GM23338 (cell line): Measurements from ENCODE around the gene BCAS1.
"Not testable (repeated sequence)": the region's sequence is repeated elsewhere in the genome, so short reads cannot be mapped to it uniquely, and the experiment has no call there.

ENCODE experiments used
- CREB1 ChIP-seq: fragments of 250-450 bp; sonication (Bioruptor Pico); IDR thresholded peaks from 2 replicates; pipeline ENCODE4 v1.5.0; 2020; ENCODE audit warnings: low read depth, mild to moderate bottlenecking, moderate library complexity
- CTCF ChIP-seq, 2 experiments: fragments of 200-600 bp in 1 of 2; sonication (generic) in 1 of 2; conservative IDR thresholded peaks; 2 replicates each; pipeline versions ENCODE4 v1.5.1 to v1.6.1; 2016 to 2017; ENCODE audit warnings: antibody characterized with exemption in 2 of 2, low read depth in 2 of 2, mild to moderate bottlenecking in 2 of 2, moderate library complexity in 1 of 2
- EZH2phosphoT487 ChIP-seq: fragments of 200-600 bp; sonication (generic); IDR thresholded peaks from one replicate; pipeline ENCODE4 v1.8.1; 2018; ENCODE audit warnings: antibody characterized with exemption; ENCODE audit not compliant: unreplicated experiment
- JUNB ChIP-seq: IDR thresholded peaks from one replicate; pipeline ENCODE4 v1.6.1; 2016; ENCODE audit warnings: antibody characterized with exemption; ENCODE audit not compliant: unreplicated experiment
- POLR2AphosphoS5 ChIP-seq: IDR thresholded peaks from 2 replicates; pipeline ENCODE4 v1.6.1; 2016; ENCODE audit warnings: antibody characterized with exemption, low read depth
- ZNF114 ChIP-seq: fragments of 250-450 bp; sonication (Bioruptor Pico); IDR thresholded peaks from 2 replicates; pipeline ENCODE4 v1.5.0; 2020; ENCODE audit warnings: mild to moderate bottlenecking, moderate library complexity
- TF ChIP-seq, protein P1 (sequence below): IDR thresholded peaks from one replicate; pipeline ENCODE4 v1.6.1; 2018; ENCODE audit warnings: antibody characterized with exemption; ENCODE audit not compliant: unreplicated experiment
- TF ChIP-seq, protein P2 (sequence below): IDR thresholded peaks from 2 replicates; pipeline ENCODE4 v1.6.1; 2016; ENCODE audit warnings: antibody characterized with exemption

GRCh38 chr20:53932655-53933192 is 137.7 kb downstream of the BCAS1 start:
- TF ChIP-seq CTCF (conservative IDR thresholded peaks at IDR 0.05; ENCODE audit: low read depth in 2 of 2); POLR2AphosphoS5; CREB1 (CRISPR knock-in tag); EZH2phosphoT487; ZNF114; JUNB: not testable (repeated sequence)
- TF ChIP-seq, protein P1, sequence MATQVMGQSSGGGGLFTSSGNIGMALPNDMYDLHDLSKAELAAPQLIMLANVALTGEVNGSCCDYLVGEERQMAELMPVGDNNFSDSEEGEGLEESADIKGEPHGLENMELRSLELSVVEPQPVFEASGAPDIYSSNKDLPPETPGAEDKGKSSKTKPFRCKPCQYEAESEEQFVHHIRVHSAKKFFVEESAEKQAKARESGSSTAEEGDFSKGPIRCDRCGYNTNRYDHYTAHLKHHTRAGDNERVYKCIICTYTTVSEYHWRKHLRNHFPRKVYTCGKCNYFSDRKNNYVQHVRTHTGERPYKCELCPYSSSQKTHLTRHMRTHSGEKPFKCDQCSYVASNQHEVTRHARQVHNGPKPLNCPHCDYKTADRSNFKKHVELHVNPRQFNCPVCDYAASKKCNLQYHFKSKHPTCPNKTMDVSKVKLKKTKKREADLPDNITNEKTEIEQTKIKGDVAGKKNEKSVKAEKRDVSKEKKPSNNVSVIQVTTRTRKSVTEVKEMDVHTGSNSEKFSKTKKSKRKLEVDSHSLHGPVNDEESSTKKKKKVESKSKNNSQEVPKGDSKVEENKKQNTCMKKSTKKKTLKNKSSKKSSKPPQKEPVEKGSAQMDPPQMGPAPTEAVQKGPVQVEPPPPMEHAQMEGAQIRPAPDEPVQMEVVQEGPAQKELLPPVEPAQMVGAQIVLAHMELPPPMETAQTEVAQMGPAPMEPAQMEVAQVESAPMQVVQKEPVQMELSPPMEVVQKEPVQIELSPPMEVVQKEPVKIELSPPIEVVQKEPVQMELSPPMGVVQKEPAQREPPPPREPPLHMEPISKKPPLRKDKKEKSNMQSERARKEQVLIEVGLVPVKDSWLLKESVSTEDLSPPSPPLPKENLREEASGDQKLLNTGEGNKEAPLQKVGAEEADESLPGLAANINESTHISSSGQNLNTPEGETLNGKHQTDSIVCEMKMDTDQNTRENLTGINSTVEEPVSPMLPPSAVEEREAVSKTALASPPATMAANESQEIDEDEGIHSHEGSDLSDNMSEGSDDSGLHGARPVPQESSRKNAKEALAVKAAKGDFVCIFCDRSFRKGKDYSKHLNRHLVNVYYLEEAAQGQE, result not testable (repeated sequence)
- TF ChIP-seq, protein P2, sequence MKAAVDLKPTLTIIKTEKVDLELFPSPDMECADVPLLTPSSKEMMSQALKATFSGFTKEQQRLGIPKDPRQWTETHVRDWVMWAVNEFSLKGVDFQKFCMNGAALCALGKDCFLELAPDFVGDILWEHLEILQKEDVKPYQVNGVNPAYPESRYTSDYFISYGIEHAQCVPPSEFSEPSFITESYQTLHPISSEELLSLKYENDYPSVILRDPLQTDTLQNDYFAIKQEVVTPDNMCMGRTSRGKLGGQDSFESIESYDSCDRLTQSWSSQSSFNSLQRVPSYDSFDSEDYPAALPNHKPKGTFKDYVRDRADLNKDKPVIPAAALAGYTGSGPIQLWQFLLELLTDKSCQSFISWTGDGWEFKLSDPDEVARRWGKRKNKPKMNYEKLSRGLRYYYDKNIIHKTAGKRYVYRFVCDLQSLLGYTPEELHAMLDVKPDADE, result not testable (repeated sequence)
